CD4-positive, alpha-beta T cell (primary cell): ENCODE data around the gene ADGRA3. TPM values are rescaled to one million over a fixed set of nuclear protein-coding genes. Genes with fewer than 3 reads are reported as not detected.
A peak's percentile ranks its signal among the peaks of the same experiment; 100 is the strongest.

Experiments used
- ATAC-seq: fragments of 200-7000 bp; cut with Tn5 transposase; one replicate; pipeline ENCODE4 v1.10.0; 2022; ENCODE audit warnings: mild to moderate bottlenecking; ENCODE audit not compliant: poor library complexity
- CTCF ChIA-PET: fragments of 350-600 bp; sonication (Branson Sonifier 250); formaldehyde crosslinking; loops from one replicate; lab custom pipeline; 2021; ENCODE audit warnings: antibody characterized with exemption, inconsistent platforms; lab: Charles Lee
- POLR2A ChIA-PET: fragments of 350-600 bp; sonication (Branson Sonifier 250); formaldehyde crosslinking; loops from one replicate; lab custom pipeline; 2021; ENCODE audit warnings: antibody characterized with exemption, inconsistent platforms; lab: Charles Lee
- DNase-seq, 14 experiments: peaks; one replicate each; pipeline ENCODE4 v3.0.0-alpha.2; 2013 to 2020; ENCODE audit warnings: mixed read lengths in 2 of 14
- H3K27ac ChIP-seq, 2 donors: one replicate each; pipeline versions ENCODE4 v1.5.1 to v1.7.0; 2013; ENCODE audit warnings: low read length in 2 of 2, low read depth in 1 of 2, mild to moderate bottlenecking in 1 of 2
- H3K27me3 ChIP-seq, 2 experiments: 1 replicate in 1 of 2; 2 replicates in 1 of 2; pipeline versions ENCODE4 v1.6.1 to v1.7.0; 2013; ENCODE audit warnings: low read length in 2 of 2, control low read depth in 1 of 2, mild to moderate bottlenecking in 1 of 2, moderate library complexity in 1 of 2; ENCODE audit not compliant: insufficient read depth in 2 of 2, control insufficient read depth in 1 of 2
- H3K36me3 ChIP-seq: one replicate; pipeline ENCODE4 v1.6.1; 2013; ENCODE audit warnings: low read length, control low read depth; ENCODE audit not compliant: insufficient read depth
- H3K4me1 ChIP-seq: one replicate; pipeline ENCODE4 v1.6.1; 2013; ENCODE audit warnings: low read length, control low read depth; ENCODE audit not compliant: insufficient read depth
- H3K4me3 ChIP-seq: one replicate; pipeline ENCODE4 v1.5.1; 2013; ENCODE audit warnings: mild to moderate bottlenecking, low read length, moderate library complexity
- H3K9me3 ChIP-seq, 2 experiments: 1 replicate in 1 of 2; 2 replicates in 1 of 2; pipeline versions ENCODE4 v1.6.1 to v1.7.0; 2013; ENCODE audit warnings: low read length in 2 of 2, mild to moderate bottlenecking in 2 of 2, control low read depth in 1 of 2, moderate library complexity in 1 of 2; ENCODE audit not compliant: control insufficient read depth in 1 of 2, insufficient read depth in 1 of 2
- H3K27ac Mint-ChIP-seq: one replicate; pipeline ENCODE4 v1.8.0; 2020; ENCODE audit warnings: mixed read lengths
- H3K27me3 Mint-ChIP-seq: one replicate; pipeline ENCODE4 v1.8.0; 2021; ENCODE audit warnings: mixed read lengths
- H3K36me3 Mint-ChIP-seq: one replicate; pipeline ENCODE4 v1.8.0; 2021; ENCODE audit warnings: low read depth, mixed read lengths
- H3K4me1 Mint-ChIP-seq: one replicate; pipeline ENCODE4 v1.8.0; 2021; ENCODE audit warnings: low read depth, mixed read lengths
- H3K4me3 Mint-ChIP-seq: one replicate; pipeline ENCODE4 v1.8.0; 2020; ENCODE audit warnings: mild to moderate bottlenecking, mixed read lengths
- H3K9me3 Mint-ChIP-seq: one replicate; pipeline ENCODE4 v1.8.0; 2020; ENCODE audit warnings: mixed read lengths
- CTCF ChIP-seq: fragments of 200-600 bp; IDR thresholded peaks from one replicate; pipeline ENCODE4 v1.8.0; 2022; ENCODE audit warnings: antibody characterized with exemption, mild to moderate bottlenecking
- intact Hi-C, 2 experiments: fragments of 100-400 bp; cut with DNase I in 1 of 2; cut with micrococcal nuclease in 1 of 2; formaldehyde crosslinking; loops; one replicate each; pipeline versions ENCODE4 v1.15.1 to v1.9.0; 2023 to 2025; cut with DNase I, micrococcal nuclease
- total RNA-seq, 174 experiments: library from RNA in 2 of 174; stranded (reverse) in 2 of 174; gene quantifications; one replicate each; pipeline ENCODE4 v1.2.3 and lab custom pipeline; 2021 to 2026

The ADGRA3 gene
- total RNA-seq, 2 experiments from 2014 or later, result 2.2 to 3.1 TPM

- Mint-ChIP-seq H3K4me3 (no peak overlapping the region), H3K27me3 (no peaks in the 10 kb centered on the region), H3K4me1 (no peaks in the 10 kb centered on the region), H3K36me3 (no peaks in the 10 kb centered on the region), H3K27ac (no peak overlapping the region), H3K9me3 (peaks cover 9% of the 10 kb centered on the region)
- intact Hi-C loops, result no loop called here
- ChIA-PET CTCF (no interaction called here), POLR2A (no interaction called here)
- no peaks in the 10 kb centered on the region for H3K36me3 ChIP-seq
- H3K4me1 ChIP-seq, result no peaks in the 10 kb centered on the region
- no peaks in the 10 kb centered on the region for H3K27me3 ChIP-seq
- ATAC-seq (no peak), DNase-seq (peak in 2 of 14 experiments; percentile 1 to 9)
- no peak overlapping the region for H3K4me3 ChIP-seq
- TF ChIP-seq CTCF, result no peak
- H3K27ac ChIP-seq, result no peak overlapping the region
- H3K9me3 ChIP-seq, result peaks cover 4 to 20% of the 10 kb centered on the region in 2 experiments
These were observed 158.8 kb downstream of the ADGRA3 start for GRCh38 chr4:22356987-22357596.

- H3K27ac ChIP-seq, result no peak overlapping the region
- H3K4me3 ChIP-seq, result no peak overlapping the region
- ATAC-seq (no peak), DNase-seq (no peak)
- H3K4me1 ChIP-seq, result no peaks in the 10 kb centered on the region
- H3K4me3 Mint-ChIP-seq, result no peak overlapping the region
- no peaks in the 10 kb centered on the region for H3K36me3 Mint-ChIP-seq
- H3K27me3 Mint-ChIP-seq, result no peaks in the 10 kb centered on the region
- no peak for TF ChIP-seq CTCF
- H3K36me3 ChIP-seq, result no peaks in the 10 kb centered on the region
- peaks cover 5% of the 10 kb centered on the region for H3K9me3 Mint-ChIP-seq
- no peak overlapping the region for H3K27ac Mint-ChIP-seq
- H3K9me3 ChIP-seq, result peaks cover 0 to 10% of the 10 kb centered on the region in 2 experiments
- ChIA-PET CTCF (no interaction called here), POLR2A (no interaction called here)
- intact Hi-C loops, result no loop called here
- H3K27me3 ChIP-seq, result no peaks in the 10 kb centered on the region
- no peaks in the 10 kb centered on the region for H3K4me1 Mint-ChIP-seq
These were observed 167.5 kb downstream of the ADGRA3 start for GRCh38 chr4:22348410-22348809.

- Histone ChIP-seq H3K4me3 (no peak overlapping the region), H3K9me3 (peaks cover 0 to 3% of the 10 kb centered on the region in 2 experiments), H3K27ac (no peak overlapping the region), H3K36me3 (no peaks in the 10 kb centered on the region), H3K4me1 (no peaks in the 10 kb centered on the region), H3K27me3 (no peaks in the 10 kb centered on the region)
- intact Hi-C loops, result no loop called here
- DNase-seq (no peak), ATAC-seq (no peak)
- Mint-ChIP-seq H3K27ac (no peak overlapping the region), H3K4me1 (no peaks in the 10 kb centered on the region), H3K36me3 (no peaks in the 10 kb centered on the region), H3K9me3 (peaks cover under 1% of the 10 kb centered on the region), H3K27me3 (no peaks in the 10 kb centered on the region), H3K4me3 (no peak overlapping the region)
- POLR2A ChIA-PET, result no interaction called here
- TF ChIP-seq CTCF, result no peak
- CTCF ChIA-PET, result no interaction called here
These were observed 170.2 kb downstream of the ADGRA3 start for GRCh38 chr4:22345678-22346077.
